CD4-positive, alpha-beta T cell treated with Interferon alpha-2 for 1 hour (primary cell): ENCODE data around the gene FHL2.

Experiments used
- DNase-seq, 2 donors: peaks; one replicate each; pipeline ENCODE4 v3.0.0-alpha.2; 2020 to 2022

FHL2 gene

GRCh38 chr2:105377871-105378270 lies 21.0 kb downstream of the FHL2 start:
- no peak for DNase-seq

DNA sequence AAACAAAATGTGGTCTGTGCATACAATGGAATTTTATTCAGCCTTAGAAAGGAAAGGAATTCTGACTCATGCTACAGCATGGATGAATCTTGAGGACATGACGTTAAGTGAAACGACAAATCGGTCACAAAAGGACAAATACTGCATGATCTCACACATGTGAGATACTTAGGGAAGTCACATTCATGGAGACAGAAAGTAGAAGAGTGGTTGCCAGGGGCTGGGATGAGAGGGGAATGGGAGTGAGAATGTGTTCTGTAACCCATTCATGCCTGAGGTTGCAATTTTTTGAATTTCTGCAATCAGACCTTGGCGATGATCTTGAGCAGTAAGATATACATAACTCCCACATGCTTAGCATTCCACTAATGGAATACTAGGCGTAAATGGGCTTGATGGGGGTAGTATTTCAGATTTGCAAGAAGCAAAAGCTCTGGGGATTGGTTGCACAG lies 22.0 kb downstream of the FHL2 start:
- DNase-seq: no peak

DNA sequence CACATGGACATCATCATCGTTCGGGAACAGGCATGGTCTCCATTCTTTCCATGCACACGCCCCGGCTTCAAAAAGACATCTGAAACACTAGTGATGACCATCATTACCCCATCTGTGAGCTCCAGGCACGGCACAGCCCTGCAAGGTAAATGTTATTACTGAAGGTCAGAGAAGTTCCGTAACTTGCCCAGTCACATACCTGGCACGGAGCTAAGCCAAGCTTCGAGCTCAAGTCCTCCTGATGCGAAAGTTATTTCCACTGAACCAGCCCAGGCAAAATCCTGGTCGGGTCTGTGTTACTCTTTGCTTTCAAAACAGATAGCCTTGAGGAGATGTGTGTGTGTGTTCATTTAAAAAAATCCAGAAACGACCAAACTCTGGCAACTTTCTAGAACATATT lies 22.8 kb downstream of the FHL2 start:
- DNase-seq: no peak

DNA sequence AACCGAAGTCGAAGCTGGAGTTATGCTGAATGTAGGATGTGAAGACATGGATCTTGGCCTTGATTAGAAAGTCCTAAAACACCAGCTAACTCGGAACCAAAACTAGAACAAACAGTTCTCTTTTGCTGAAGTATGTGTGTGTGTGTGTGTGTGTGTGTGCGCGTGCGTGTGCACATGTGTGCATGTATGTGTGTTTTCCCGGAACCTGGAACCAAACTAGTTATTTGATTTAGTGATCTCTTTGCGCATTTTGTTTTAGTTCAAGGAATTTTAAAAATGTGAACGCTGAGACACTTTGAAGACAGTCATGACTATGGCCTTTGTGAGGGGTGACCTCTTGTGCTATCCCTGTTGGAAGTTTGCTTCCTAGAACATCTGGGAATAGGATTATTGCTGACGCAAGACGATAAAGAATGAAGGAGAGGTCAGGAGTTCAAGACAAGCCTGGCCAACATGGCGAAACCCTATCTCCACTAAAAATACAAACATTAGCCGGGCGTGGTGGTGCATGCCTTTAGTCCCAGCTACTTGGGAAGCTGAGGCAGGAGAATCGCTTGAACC lies 23.8 kb downstream of the FHL2 start:
- DNase-seq: no peak

GRCh38 chr2:105373895-105374401 lies 24.9 kb downstream of the FHL2 start:
- peak in 1 of 2 donors; percentile 55 for DNase-seq

- DNase-seq: no peak
Measured at GRCh38 chr2:105373344-105373781, 25.5 kb downstream of the FHL2 start.

- DNase-seq: no peak
Measured at GRCh38 chr2:105371810-105372209, 27.0 kb downstream of the FHL2 start.

DNA sequence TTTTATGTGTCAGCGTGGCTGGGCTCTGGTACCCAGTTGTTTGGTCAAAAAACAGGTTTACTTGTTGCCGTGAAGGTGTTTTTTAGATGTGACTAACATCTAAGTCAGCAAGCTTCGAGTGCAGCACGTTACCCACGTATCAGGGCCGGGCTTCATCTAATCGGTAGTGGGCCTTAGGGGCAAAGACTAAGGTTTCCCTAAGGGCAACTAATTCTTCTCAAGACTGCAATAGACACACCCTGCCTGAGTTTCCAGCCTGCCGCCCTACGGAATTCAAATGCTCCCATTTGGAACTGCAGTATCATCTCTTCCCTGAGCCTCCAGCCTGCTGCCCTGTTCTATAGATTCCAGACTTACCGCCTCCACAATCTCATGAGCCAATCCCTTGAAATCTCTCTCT lies 27.7 kb downstream of the FHL2 start:
- DNase-seq: no peak

DNA sequence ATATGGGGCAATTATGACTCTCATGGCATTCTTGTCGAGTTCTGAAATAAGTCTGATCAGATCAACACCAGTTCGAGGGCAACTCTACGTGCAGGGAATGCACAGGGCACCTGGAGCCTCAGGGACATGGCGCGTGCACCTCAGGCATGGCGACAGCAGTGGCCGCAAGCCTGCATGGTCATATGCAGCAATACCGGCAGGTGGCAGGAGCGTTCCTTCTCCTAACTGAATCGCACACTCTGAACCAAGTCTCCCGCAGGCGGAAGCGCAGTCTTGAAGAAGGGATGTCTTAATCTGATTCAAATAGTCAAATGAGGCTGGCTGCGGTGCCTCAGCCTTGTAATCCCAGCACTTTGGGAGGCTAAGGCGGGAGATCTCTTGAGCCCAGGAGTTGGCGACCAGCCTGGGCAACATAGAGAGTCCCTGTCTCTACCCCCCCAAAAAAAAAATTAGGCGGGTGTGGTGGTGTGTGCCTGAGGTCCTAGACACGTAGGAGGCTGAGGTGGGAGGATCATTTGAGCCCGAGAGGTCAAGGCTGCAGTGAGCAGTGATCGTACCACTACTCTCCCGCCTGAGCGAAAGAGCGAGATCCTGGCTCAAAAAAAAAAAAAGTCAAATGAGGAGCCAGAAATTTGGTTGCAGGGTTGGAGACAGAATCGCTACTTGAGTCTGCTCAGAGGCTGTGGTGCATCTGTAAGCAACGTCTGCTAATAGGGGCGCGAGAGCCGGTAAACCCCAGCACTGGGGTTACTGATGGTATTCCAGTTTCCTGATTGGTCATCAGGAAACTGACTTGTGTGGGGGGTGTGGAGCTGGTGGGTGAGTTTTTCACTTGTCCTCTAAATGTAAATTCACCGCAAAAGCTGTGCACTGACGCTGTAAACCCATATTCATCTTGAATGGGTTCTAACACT lies 28.8 kb downstream of the FHL2 start:
- peak; percentile 82 to 86 for DNase-seq

DNA sequence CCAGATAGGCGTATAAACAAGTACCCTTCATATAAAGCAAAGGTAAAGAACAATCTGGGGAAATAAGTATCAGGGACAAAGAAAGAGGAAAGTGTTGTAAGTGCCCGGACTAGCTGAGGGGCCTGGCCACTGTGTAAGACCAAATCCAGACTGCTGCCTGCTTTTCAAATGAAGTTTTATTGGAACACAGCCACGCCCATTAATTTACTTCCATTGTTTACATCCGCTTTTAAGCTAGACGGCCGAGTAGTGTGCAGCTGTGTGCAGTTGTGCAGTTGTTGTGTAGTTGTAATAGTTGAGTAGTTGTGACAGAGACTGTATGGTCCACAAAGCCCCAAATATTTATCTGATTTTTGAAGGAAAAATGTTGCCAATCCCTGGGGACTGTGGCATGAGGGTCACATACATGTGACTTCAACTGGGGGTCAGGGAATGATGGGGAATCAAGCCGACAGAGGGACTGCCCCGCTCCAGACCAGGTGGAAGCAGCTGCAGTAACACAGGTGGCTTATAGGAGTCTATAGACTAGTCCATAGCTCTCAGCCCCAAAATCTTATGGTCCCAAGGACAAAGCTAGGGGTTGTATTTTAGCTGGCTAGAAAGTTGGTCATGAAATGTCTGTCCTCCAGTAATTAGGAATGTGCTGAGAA lies 30.0 kb downstream of the FHL2 start:
- DNase-seq: no peak

- no peak for DNase-seq
Measured at GRCh38 chr2:105365206-105365605, 33.6 kb downstream of the FHL2 start.

DNA sequence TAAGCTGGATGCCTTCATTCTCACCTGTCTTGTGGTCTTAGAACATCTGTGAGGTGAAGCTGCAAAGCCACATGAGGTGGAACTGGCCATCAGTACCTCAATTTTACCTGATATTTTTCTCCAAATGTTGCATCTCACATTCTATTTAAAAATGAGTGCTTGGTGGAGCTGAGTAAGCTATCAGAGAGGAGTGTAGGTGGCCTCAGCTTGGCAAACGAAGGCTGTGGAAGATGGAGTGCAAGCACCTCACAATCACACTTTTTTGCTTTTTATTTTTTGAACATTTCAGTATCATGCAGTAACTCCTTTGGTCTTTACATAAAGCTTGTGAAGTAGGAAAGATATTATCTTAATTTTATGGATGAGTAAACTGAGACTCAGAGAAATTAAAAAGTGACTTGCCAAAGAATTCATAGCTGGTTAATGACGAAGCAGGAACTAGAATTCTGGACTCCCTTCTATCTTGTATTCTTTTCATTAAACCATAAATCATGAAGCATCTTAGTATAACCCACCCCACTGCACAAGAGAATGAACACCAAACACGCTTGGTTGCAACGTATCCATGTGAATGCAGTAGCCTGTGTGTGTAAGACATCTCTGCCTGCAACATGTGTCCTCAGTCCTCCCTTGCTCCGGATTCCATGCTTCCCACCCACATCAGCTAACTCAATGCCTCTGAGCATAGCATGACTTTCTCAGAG lies 34.3 kb downstream of the FHL2 start:
- DNase-seq: no peak

GRCh38 chr2:105362862-105363591 lies 35.8 kb downstream of the FHL2 start:
- DNase-seq: no peak

DNA sequence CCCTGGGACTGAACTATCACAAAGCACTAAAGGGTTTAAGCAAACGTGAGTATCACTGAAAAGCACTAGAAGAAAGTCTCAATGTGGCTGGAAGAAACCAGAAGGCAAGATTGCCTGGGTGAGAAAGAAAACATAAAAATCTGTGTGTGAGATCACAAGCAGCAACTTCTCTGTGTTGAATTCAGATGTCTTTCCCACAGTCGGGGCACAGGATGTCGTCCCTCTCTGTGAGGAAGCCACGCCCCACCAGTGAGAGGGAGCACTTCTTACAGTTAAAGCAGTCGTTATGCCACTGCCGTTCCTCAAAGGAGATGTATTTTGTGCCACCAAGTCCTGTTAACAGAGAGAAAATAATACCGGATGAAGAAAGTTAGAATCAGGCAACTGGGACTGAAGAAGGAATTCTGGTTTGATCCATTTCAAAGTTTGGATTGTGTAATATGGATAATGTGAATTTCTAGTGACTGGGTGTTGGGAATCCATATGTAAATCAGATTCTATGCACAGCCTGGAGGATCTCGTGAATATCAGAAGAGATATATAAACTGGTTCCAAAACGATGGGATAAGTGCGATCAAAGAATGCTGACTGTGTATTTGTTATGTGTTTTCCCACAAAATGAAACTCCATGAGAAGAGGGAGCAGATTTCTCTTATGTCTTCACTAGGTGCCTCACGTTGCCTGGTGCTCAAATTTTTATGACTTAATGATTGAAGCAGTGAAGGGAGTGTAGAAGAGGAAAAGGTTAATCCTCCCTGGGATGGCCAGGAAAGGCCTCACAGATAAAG lies 37.6 kb downstream of the FHL2 start:
- peak; percentile 6 to 14 for DNase-seq

DNA sequence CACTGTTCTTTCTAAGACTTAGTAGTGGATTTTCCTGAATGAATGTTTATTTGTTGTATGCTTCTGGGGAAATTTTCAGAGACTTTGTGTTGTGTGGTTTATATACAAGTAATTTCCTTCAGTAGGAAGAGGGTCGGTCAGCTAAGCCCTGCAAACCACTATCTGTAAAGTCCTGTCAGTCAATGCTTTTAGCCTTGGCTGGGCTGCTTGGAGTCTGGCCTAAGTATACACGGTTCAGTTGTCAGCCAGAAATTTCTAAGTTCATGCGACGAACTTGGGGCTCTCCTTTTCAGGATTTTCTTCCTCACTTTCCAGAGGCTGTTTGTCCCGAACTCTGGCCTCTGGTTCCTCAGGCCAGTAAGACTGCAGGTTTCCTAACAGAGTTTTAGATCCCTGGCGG lies 40.3 kb downstream of the FHL2 start:
- no peak for DNase-seq

- DNase-seq: no peak
Measured at GRCh38 chr2:105357122-105357521, 41.7 kb downstream of the FHL2 start.

GRCh38 chr2:105344704-105345345 lies 54.0 kb downstream of the FHL2 start:
- peak in 1 of 2 donors; percentile 44 for DNase-seq

GRCh38 chr2:105339414-105339813 lies 59.4 kb downstream of the FHL2 start:
- DNase-seq: no peak

DNA sequence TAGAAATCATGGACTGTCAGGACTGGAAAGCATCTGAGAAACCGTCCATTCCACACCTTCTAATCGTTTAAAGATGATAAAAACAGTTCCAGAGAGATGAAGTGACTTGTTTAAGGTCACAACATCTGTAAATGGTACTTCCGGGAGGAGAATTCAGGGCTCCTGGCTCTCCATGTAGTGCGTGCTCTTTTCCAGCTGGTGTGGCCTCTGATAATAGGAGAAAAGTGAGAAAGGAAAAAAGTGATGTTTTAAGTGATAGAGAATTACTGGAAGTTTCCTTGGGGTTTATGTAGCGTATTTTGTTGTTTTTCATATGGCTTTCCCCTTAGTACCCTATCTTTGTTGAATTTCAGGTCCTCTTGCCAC lies 60.8 kb downstream of the FHL2 start:
- DNase-seq: no peak

DNA sequence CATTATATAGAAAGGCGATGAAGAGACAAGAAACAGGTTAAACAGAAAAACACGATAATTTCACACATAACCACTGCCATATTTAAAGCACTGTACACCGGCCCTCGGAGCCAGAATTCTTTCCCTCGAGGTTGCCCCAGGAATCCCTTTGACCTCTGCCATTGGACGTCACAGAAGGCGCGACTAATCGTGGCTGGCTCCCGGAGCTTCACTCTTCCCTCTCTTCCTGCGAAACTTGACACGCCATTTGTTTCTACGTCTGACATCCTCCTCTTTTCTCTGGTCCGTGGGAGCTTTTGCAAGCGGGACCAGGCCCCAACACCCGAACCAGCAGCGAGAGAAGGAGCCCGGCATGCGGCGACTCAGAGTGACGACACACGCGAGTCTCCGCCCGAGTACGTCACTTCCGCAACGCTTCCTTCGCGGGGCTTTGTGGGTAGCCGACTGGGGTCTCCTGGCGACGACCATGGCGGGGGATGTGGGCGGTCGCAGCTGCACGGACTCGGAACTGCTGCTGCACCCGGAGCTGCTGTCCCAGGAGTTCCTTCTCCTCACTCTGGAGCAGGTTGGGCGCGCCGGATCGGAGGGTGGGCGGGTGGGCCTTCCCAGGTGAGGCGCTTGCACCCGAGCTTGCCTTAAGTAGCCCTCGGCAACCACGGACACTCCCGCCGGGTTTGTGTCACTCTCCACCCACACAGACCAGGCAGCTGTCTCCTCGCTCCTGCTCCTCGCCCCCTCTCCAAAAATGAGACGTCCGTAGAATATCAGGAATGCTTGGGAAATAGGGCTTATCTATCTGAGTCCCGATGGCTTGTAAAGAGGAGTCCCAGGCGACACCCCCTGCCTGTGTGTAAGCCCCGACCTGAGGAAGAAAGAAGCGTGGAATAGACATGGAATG lies 61.5 kb downstream of the FHL2 start, which contains the start of gene C2orf49:
Gene C2orf49 (plus strand): TSS at position 419 of the 898 bp plus-strand sequence. CDS start 48 bp downstream, at position 467.
- DNase-seq: peak; percentile 87 to 91
